Kidney (tissue), 14 donors: ENCODE measurements around the gene POT1. TPM values are rescaled to one million over a fixed set of nuclear protein-coding genes. Genes with fewer than 3 reads are reported as not detected.

Experiments used
- DNase-seq, 5 donors: peaks; one replicate each; pipeline ENCODE4 v3.0.0-alpha.2; 2013 to 2020
- FAIRE-seq: peaks from 2 replicates; lab custom pipeline; 2012; peaks lifted over from hg19 to GRCh38; lab: Jason Lieb, UNC
- H3K27ac ChIP-seq, 2 donors: one replicate each; pipeline ENCODE4 v1.7.0; 2013; ENCODE audit warnings: low read depth in 2 of 2, low read length in 2 of 2, inconsistent platforms in 1 of 2
- H3K27me3 ChIP-seq: one replicate; pipeline ENCODE4 v1.7.1; 2013; ENCODE audit warnings: low read length, inconsistent platforms; ENCODE audit not compliant: control insufficient read depth, insufficient read depth
- H3K36me3 ChIP-seq, 3 donors: one replicate each; pipeline versions ENCODE4 v1.7.0 to v1.7.1; 2013; ENCODE audit warnings: low read length in 3 of 3, control low read depth in 1 of 3, inconsistent platforms in 1 of 3; ENCODE audit not compliant: insufficient read depth in 3 of 3, control insufficient read depth in 2 of 3
- H3K4me1 ChIP-seq, 3 donors: one replicate each; pipeline versions ENCODE4 v1.7.0 to v1.7.1; 2013; ENCODE audit warnings: low read length in 3 of 3, inconsistent platforms in 1 of 3, low read depth in 1 of 3; ENCODE audit not compliant: control insufficient read depth in 2 of 3, insufficient read depth in 2 of 3
- H3K4me3 ChIP-seq, 3 donors: one replicate each; pipeline versions ENCODE4 v1.7.0 to v1.8.1; 2013; ENCODE audit warnings: low read length in 3 of 3, control low read depth in 1 of 3, inconsistent platforms in 1 of 3
- H3K9ac ChIP-seq, 3 donors: one replicate each; pipeline versions ENCODE4 v1.7.0 to v1.7.1; 2013; ENCODE audit warnings: low read length in 3 of 3, control low read depth in 1 of 3, inconsistent platforms in 1 of 3
- H3K9me3 ChIP-seq, 3 donors: one replicate each; pipeline versions ENCODE4 v1.7.0 to v1.7.1; 2013; ENCODE audit warnings: low read length in 3 of 3, control low read depth in 1 of 3, inconsistent platforms in 1 of 3; ENCODE audit not compliant: control insufficient read depth in 2 of 3, insufficient read depth in 1 of 3
- CTCF ChIP-seq: IDR thresholded peaks from 3 replicates; pipeline ENCODE4 v1.5.1; 2012; ENCODE audit warnings: mild to moderate bottlenecking, moderate library complexity, borderline replicate concordance; ENCODE audit not compliant: insufficient read depth; ENCODE audit errors: extremely low read depth
- intact Hi-C: fragments of 100-400 bp; cut with DNase I; formaldehyde crosslinking; loops from one replicate; pipeline ENCODE4 v1.11.1; 2022
- polyA plus RNA-seq: library from polyadenylated mRNA; stranded (reverse); fragments of 350-450 nt; fragmentation: Illumina TruSeq; extraction: RNeasy Lipid Tissue Mini Kit (QIAGEN cat#74804); gene quantifications from one replicate; pipeline ENCODE4 v1.2.3, GENCODE V29; 2014; ENCODE audit warnings: low read depth, low replicate concordance; ENCODE audit not compliant: insufficient read depth
- total RNA-seq: library from RNA; stranded (reverse); fragmentation: NEBNext Ultra II Directional; extraction: Animal tissue kit (Norgen Biotek cat#: 25700); gene quantifications from one replicate; pipeline ENCODE4 v1.2.1, GENCODE V29; 2021
- donor health status: control.
- donor health status: control.
- donor health status: control.
- donor health status: control.
- donor health status: control.
- donor health status: DM: yes; HTN: yes; CAD: no.
- donor health status: Normal renal cell carcinoma (clear cell type).

POT1 gene
- total and polyA plus RNA-seq, 2 donors from 2014 or later, result 16.5 to 23.2 TPM

GRCh38 chr7:124800386-124800785, 129.2 kb downstream of the POT1 start:
- Histone ChIP-seq H3K27me3 (no peaks in the 10 kb centered on the region), H3K9ac (no peak overlapping the region), H3K4me3 (no peak overlapping the region), H3K4me1 (no peaks in the 10 kb centered on the region), H3K9me3 (no peaks in the 10 kb centered on the region), H3K27ac (no peak overlapping the region), H3K36me3 (no peaks in the 10 kb centered on the region)
- DNase-seq (no peak), FAIRE-seq (no peak)
- TF ChIP-seq CTCF, result no peak
- intact Hi-C loops, result no loop called here

- TF ChIP-seq CTCF, result no peak
- Histone ChIP-seq H3K27me3 (no peaks in the 10 kb centered on the region), H3K9me3 (no peaks in the 10 kb centered on the region), H3K36me3 (no peaks in the 10 kb centered on the region), H3K4me3 (no peak overlapping the region), H3K4me1 (no peaks in the 10 kb centered on the region), H3K27ac (no peak overlapping the region), H3K9ac (no peak overlapping the region)
- DNase-seq (no peak), FAIRE-seq (no peak)
- intact Hi-C loops, result no loop called here
Observed at GRCh38 chr7:124799448-124799847, 130.2 kb downstream of the POT1 start.

- FAIRE-seq (no peak), DNase-seq (no peak)
- intact Hi-C loops, result no loop called here
- Histone ChIP-seq H3K27me3 (no peaks in the 10 kb centered on the region), H3K27ac (no peak overlapping the region), H3K9ac (no peak overlapping the region), H3K4me1 (no peaks in the 10 kb centered on the region), H3K36me3 (no peaks in the 10 kb centered on the region), H3K4me3 (no peak overlapping the region), H3K9me3 (no peaks in the 10 kb centered on the region)
- no peak for TF ChIP-seq CTCF
Observed at GRCh38 chr7:124796771-124797170, 132.9 kb downstream of the POT1 start.

- no peaks in the 10 kb centered on the region for H3K27me3 ChIP-seq
- no peaks in the 10 kb centered on the region for H3K4me1 ChIP-seq
- DNase-seq (no peak), FAIRE-seq (no peak)
- no peaks in the 10 kb centered on the region for H3K36me3 ChIP-seq
- H3K9ac ChIP-seq, result no peak overlapping the region
- no peak for TF ChIP-seq CTCF
- intact Hi-C loops, result no loop called here
- no peak overlapping the region for H3K27ac ChIP-seq
- no peaks in the 10 kb centered on the region for H3K9me3 ChIP-seq
- H3K4me3 ChIP-seq, result no peak overlapping the region
Observed at GRCh38 chr7:124792696-124793095, 136.9 kb downstream of the POT1 start.
